Measurements from ENCODE around the gene LSM12. TPM values are rescaled to one million over a fixed set of nuclear protein-coding genes. Genes with fewer than 3 reads are reported as not detected.
A peak's percentile ranks its signal among the peaks of the same experiment; 100 is the strongest.

LSM12 gene
- total RNA-seq, 4 donors from 2014 or later, result 27.8 to 44.6 (median 33.3) TPM

GRCh38 chr17:44109312-44109630, 42.8 kb upstream of the LSM12 start:
- TF ChIP-seq POLR2AphosphoS5 (IDR thresholded peaks at IDR 0.05) (no peak), CTCF (IDR thresholded peaks at IDR 0.05) (no peak), POLR2A (IDR thresholded peaks at IDR 0.05) (no peak), EP300 (IDR thresholded peaks at IDR 0.05) (no peak)
- H3K27ac ChIP-seq, result peak overlapping the region; percentile 55
- peaks cover 99% of the 10 kb centered on the region for H3K4me1 ChIP-seq
- H3K4me3 ChIP-seq, result peak overlapping the region; percentile 44
- H3K36me3 ChIP-seq, result peaks cover 7% of the 10 kb centered on the region
- no peaks in the 10 kb centered on the region for H3K27me3 ChIP-seq
- DNase-seq (ENCODE audit: low spot score in 2 of 2), result no peak
- no peaks in the 10 kb centered on the region for H3K9me3 ChIP-seq
- 0% methylated on average over 1 of the region's 4 CpGs for WGBS

GRCh38 chr17:44108440-44109311, 42.2 kb upstream of the LSM12 start:
- Histone ChIP-seq H3K27ac (peak overlapping the region; percentile 67), H3K36me3 (peaks cover 1% of the 10 kb centered on the region), H3K27me3 (no peaks in the 10 kb centered on the region), H3K4me3 (peak overlapping the region; percentile 44), H3K9me3 (no peaks in the 10 kb centered on the region), H3K4me1 (peaks cover 99% of the 10 kb centered on the region)
- 34% methylated on average over 15 of the region's 16 CpGs for WGBS
- TF ChIP-seq EP300 (IDR thresholded peaks at IDR 0.05) (peak; percentile 31), CTCF (IDR thresholded peaks at IDR 0.05) (no peak), POLR2A (IDR thresholded peaks at IDR 0.05) (no peak), POLR2AphosphoS5 (IDR thresholded peaks at IDR 0.05) (no peak)
- DNase-seq (ENCODE audit: low spot score in 2 of 2), result peak; percentile 85 to 86

GRCh38 chr17:44106801-44107200, 40.3 kb upstream of the LSM12 start:
- TF ChIP-seq POLR2A (IDR thresholded peaks at IDR 0.05) (no peak), POLR2AphosphoS5 (IDR thresholded peaks at IDR 0.05) (no peak), EP300 (IDR thresholded peaks at IDR 0.05) (no peak), CTCF (IDR thresholded peaks at IDR 0.05) (no peak)
- DNase-seq (ENCODE audit: low spot score in 2 of 2), result no peak
- Histone ChIP-seq H3K9me3 (no peaks in the 10 kb centered on the region), H3K36me3 (no peaks in the 10 kb centered on the region), H3K27ac (no peak overlapping the region), H3K27me3 (no peaks in the 10 kb centered on the region), H3K4me1 (peaks cover 97% of the 10 kb centered on the region), H3K4me3 (no peak overlapping the region)
- 93% methylated on average over 3 of the region's 4 CpGs for WGBS

- Histone ChIP-seq H3K9me3 (no peaks in the 10 kb centered on the region), H3K4me3 (no peak overlapping the region), H3K27ac (no peak overlapping the region), H3K36me3 (no peaks in the 10 kb centered on the region), H3K4me1 (peaks cover 93% of the 10 kb centered on the region), H3K27me3 (no peaks in the 10 kb centered on the region)
- WGBS, result 38% methylated on average over 3 of the region's 3 CpGs
- TF ChIP-seq EP300 (IDR thresholded peaks at IDR 0.05) (no peak), POLR2AphosphoS5 (IDR thresholded peaks at IDR 0.05) (no peak), POLR2A (IDR thresholded peaks at IDR 0.05) (no peak), CTCF (IDR thresholded peaks at IDR 0.05) (no peak)
- DNase-seq (ENCODE audit: low spot score in 2 of 2), result no peak
These were observed 39.5 kb upstream of the LSM12 start for GRCh38 chr17:44105941-44106340.

GRCh38 chr17:44105483-44105882, 39.0 kb upstream of the LSM12 start:
- Histone ChIP-seq H3K36me3 (no peaks in the 10 kb centered on the region), H3K4me3 (no peak overlapping the region), H3K27me3 (no peaks in the 10 kb centered on the region), H3K27ac (no peak overlapping the region), H3K9me3 (no peaks in the 10 kb centered on the region), H3K4me1 (peaks cover 89% of the 10 kb centered on the region)
- TF ChIP-seq POLR2A (IDR thresholded peaks at IDR 0.05), result no peak
- no peak for TF ChIP-seq EP300 (IDR thresholded peaks at IDR 0.05)
- no peak for TF ChIP-seq CTCF (IDR thresholded peaks at IDR 0.05)
- TF ChIP-seq POLR2AphosphoS5 (IDR thresholded peaks at IDR 0.05), result no peak
- WGBS, result 73% methylated on average over 3 of the region's 3 CpGs
- no peak for DNase-seq (ENCODE audit: low spot score in 2 of 2)

All from suprapubic skin (tissue), 4 donors.